NB4 (cell line): ENCODE data around the gene TCF12.
"Not testable (repeated sequence)": the region's sequence is repeated elsewhere in the genome, so short reads cannot be mapped to it uniquely, and the experiment has no call there.

ENCODE experiments used
- DNase-seq: peaks from one replicate; pipeline ENCODE4 v3.0.0; 2010; ENCODE audit warnings: low read depth
- H3K4me3 ChIP-seq: one replicate; pipeline ENCODE4 v1.5.1; 2011; ENCODE audit warnings: mild to moderate bottlenecking, low read depth, low read length, moderate library complexity
- MYC ChIP-seq: IDR thresholded peaks from 2 replicates; pipeline ENCODE4 v1.6.1; 2011; ENCODE audit warnings: low read depth, low read length
- POLR2A ChIP-seq: IDR thresholded peaks from 2 replicates; pipeline ENCODE4 v1.6.1; 2011; ENCODE audit warnings: mild to moderate bottlenecking; ENCODE audit not compliant: insufficient read length; ENCODE audit errors: extremely low read depth
- TF ChIP-seq, protein P1 (sequence below): IDR thresholded peaks from one replicate; pipeline ENCODE4 v1.5.1; 2012; ENCODE audit warnings: low read depth, low read length
- TF ChIP-seq, protein P2 (sequence below): IDR thresholded peaks from 2 replicates; pipeline ENCODE4 v1.6.1; 2011; ENCODE audit warnings: low read depth, low read length

The TCF12 gene

DNA sequence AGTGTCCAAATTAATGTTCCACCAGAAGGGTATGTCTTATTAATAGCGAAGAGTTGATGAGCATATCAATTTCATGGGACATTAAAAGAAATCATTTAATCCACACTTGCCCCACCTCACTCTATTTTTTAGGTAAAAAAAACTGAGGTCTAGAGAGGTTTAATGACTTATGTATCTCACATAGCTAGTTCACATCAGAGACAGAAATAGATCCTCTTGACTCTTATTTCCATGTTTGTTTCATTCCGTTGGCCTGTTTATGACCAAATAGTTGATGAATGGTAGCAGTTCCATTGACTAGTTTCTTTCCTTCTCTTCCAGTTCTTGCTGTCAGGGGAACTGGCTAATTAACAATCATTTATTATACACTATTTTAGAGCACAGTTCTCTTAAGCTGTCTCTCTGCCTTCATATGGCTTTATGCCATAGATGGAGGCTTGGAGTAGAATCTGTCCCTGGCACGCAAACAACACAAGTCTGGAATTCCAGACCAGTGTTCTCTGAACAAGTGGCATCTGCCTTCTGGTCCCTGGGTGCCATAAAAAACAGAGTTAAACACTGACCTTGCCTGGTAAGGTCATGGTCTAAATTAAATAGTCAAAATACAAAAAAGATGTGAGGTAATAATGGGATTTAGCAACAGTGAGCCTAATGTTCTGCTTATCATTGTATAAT, 237.9 kb downstream of the TCF12 start:
- DNase-seq, result no peak
- no peak for TF ChIP-seq MYC
- TF ChIP-seq, protein P1, sequence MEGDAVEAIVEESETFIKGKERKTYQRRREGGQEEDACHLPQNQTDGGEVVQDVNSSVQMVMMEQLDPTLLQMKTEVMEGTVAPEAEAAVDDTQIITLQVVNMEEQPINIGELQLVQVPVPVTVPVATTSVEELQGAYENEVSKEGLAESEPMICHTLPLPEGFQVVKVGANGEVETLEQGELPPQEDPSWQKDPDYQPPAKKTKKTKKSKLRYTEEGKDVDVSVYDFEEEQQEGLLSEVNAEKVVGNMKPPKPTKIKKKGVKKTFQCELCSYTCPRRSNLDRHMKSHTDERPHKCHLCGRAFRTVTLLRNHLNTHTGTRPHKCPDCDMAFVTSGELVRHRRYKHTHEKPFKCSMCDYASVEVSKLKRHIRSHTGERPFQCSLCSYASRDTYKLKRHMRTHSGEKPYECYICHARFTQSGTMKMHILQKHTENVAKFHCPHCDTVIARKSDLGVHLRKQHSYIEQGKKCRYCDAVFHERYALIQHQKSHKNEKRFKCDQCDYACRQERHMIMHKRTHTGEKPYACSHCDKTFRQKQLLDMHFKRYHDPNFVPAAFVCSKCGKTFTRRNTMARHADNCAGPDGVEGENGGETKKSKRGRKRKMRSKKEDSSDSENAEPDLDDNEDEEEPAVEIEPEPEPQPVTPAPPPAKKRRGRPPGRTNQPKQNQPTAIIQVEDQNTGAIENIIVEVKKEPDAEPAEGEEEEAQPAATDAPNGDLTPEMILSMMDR, result no peak
- TF ChIP-seq, protein P2, sequence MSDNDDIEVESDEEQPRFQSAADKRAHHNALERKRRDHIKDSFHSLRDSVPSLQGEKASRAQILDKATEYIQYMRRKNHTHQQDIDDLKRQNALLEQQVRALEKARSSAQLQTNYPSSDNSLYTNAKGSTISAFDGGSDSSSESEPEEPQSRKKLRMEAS, result no peak
- TF ChIP-seq POLR2A, result no peak
- no peak overlapping the region for H3K4me3 ChIP-seq

DNA sequence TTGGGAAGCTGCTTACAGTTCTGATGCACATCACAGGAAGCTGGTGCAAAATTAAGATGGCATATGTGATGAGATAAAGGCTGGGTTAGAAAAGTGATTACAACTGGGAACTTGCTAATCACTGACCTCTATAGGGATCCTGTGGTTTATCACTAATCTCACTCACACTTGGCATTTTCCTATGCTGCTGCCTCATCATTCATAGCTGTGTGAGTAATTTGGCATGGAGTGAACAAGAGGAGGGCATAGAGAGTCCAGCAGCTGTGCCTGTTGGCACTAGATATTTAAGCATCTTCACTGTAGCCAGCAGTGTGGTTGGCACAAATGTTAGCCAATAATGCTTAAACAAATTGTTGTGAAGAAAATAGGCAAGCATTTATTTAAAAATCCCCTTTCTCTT, 240.1 kb downstream of the TCF12 start:
- TF ChIP-seq, protein P2, result no peak
- no peak for TF ChIP-seq POLR2A
- TF ChIP-seq, protein P1, result no peak
- TF ChIP-seq MYC, result no peak
- H3K4me3 ChIP-seq, result no peak overlapping the region
- DNase-seq, result no peak

DNA sequence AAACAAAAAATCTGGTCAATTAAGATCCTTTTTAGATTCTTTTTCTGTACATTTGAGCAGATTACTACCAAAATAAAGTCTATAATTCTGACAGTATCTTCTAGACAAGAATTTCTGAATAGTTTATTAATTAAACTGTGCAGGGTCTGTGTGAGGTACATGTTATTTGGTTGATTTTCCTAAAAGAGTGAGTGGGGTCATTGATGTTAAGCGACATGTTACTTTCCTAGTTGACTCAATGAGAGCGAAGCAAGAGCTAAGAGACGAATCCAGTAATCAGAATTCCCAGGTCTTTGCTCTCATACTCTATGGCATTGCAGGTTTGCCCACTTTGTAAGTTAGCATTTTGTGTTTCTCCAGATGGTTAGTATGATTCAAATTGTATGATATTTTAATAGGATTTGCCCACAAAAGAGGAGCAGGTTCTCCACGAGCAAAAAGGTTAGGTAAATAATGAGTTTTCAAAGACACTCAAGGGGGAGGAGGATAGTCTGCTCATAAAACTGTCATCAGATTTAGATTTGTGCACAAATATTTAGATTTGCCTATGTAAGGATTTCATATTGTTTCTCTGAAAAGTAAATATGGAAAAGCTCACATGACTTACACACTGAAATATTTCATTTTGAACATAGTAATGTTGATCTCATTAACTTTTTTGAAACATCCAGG, 240.7 kb downstream of the TCF12 start:
- no peak for DNase-seq
- H3K4me3 ChIP-seq, result no peak overlapping the region
- TF ChIP-seq MYC, result no peak
- TF ChIP-seq POLR2A, result no peak
- TF ChIP-seq, protein P1, result no peak
- TF ChIP-seq, protein P2, result no peak

DNA sequence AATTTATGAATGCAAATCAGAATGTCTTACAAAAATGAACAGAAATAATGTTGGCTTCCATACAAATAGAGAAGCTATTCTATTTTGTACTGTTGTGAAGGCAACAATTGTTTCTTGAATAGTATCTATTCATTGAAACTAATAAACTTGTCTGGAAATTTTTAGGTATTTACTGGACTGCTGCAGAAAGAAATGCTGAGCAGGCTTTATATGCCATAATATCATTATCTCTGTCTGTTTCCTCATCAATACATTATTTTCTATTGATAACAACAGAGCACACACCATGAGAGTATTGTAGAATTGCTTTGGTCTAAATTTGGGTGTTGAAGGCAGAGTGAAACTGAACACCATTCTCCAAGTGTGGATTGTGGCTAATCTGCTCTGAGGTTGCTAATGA, 241.3 kb downstream of the TCF12 start:
- no peak overlapping the region for H3K4me3 ChIP-seq
- no peak for TF ChIP-seq POLR2A
- no peak for TF ChIP-seq MYC
- TF ChIP-seq, protein P2, result no peak
- TF ChIP-seq, protein P1, result no peak
- no peak for DNase-seq

GRCh38 chr15:57160823-57161560, 242.5 kb downstream of the TCF12 start:
- DNase-seq, result no peak
- TF ChIP-seq, protein P2, result no peak
- TF ChIP-seq, protein P1, result no peak
- TF ChIP-seq POLR2A, result no peak
- no peak for TF ChIP-seq MYC
- H3K4me3 ChIP-seq, result no peak overlapping the region

GRCh38 chr15:57164251-57164650, 245.8 kb downstream of the TCF12 start:
- DNase-seq, result peak; percentile 12
- H3K4me3 ChIP-seq, result not testable (repeated sequence)
